Activated CD4-positive, alpha-beta T cell treated with anti-CD3 and anti-CD28 coated beads for 4 hours (primary cell): ENCODE results near the gene TTYH2.

Source experiments
- DNase-seq, 2 donors: peaks; one replicate each; pipeline ENCODE4 v3.0.0-alpha.2; 2020

The TTYH2 gene

GRCh38 chr17:74196541-74197317, 16.6 kb upstream of the TTYH2 start:
- no peak for DNase-seq

- no peak for DNase-seq
Measured at GRCh38 chr17:74197801-74198200, 15.6 kb upstream of the TTYH2 start.

- no peak for DNase-seq
Measured at GRCh38 chr17:74198694-74199093, 14.7 kb upstream of the TTYH2 start.

- DNase-seq, result peak; percentile 42 to 59
Measured at GRCh38 chr17:74199306-74200092, 13.9 kb upstream of the TTYH2 start.

GRCh38 chr17:74200112-74200511, 13.3 kb upstream of the TTYH2 start:
- no peak for DNase-seq

GRCh38 chr17:74201250-74201649, 12.1 kb upstream of the TTYH2 start:
- DNase-seq, result no peak

- no peak for DNase-seq
Measured at GRCh38 chr17:74201948-74202347, 11.4 kb upstream of the TTYH2 start.

- DNase-seq, result no peak
Measured at GRCh38 chr17:74202938-74203337, 10.4 kb upstream of the TTYH2 start.

GRCh38 chr17:74203439-74204240, 9.7 kb upstream of the TTYH2 start, which contains the start of gene RPL38:
Gene RPL38, plus strand, starts transcription at chr17:74203678. Its CDS starts 278 bp downstream, at chr17:74203956.
- peak; percentile 92 to 97 for DNase-seq

- DNase-seq, result no peak
Measured at GRCh38 chr17:74204474-74204873, 8.9 kb upstream of the TTYH2 start.

- no peak for DNase-seq
Measured at GRCh38 chr17:74205274-74205673, 8.1 kb upstream of the TTYH2 start.

- DNase-seq, result no peak
Measured at GRCh38 chr17:74206332-74206818, 7.0 kb upstream of the TTYH2 start.

GRCh38 chr17:74210191-74211140, 2.9 kb upstream of the TTYH2 start:
- peak; percentile 71 to 78 for DNase-seq

GRCh38 chr17:74211141-74211911, 2.0 kb upstream of the TTYH2 start:
- peak in 1 of 2 donors; percentile 9 for DNase-seq

GRCh38 chr17:74211912-74212208, 1.5 kb upstream of the TTYH2 start:
- DNase-seq, result no peak

GRCh38 chr17:74212209-74212912, 1.0 kb upstream of the TTYH2 start:
- DNase-seq, result peak; percentile 16 to 18

GRCh38 chr17:74213861-74214391, 555 bp downstream of the TTYH2 start:
- no peak for DNase-seq

GRCh38 chr17:74214484-74215341, 1.3 kb downstream of the TTYH2 start:
- no peak for DNase-seq

GRCh38 chr17:74215342-74215727, 2.0 kb downstream of the TTYH2 start:
- DNase-seq, result no peak
